OCI-M2 (cell line): ENCODE measurements around the gene CDR2.
"Not testable (repeated sequence)": the region's sequence is repeated elsewhere in the genome, so short reads cannot be mapped to it uniquely, and the experiment has no call there.

Experiments
- DNase-seq: peaks from one replicate; lab custom pipeline; 2025; ENCODE audit not compliant: unreplicated experiment; lab: John Stamatoyannopoulos, UW

The CDR2 gene

DNA sequence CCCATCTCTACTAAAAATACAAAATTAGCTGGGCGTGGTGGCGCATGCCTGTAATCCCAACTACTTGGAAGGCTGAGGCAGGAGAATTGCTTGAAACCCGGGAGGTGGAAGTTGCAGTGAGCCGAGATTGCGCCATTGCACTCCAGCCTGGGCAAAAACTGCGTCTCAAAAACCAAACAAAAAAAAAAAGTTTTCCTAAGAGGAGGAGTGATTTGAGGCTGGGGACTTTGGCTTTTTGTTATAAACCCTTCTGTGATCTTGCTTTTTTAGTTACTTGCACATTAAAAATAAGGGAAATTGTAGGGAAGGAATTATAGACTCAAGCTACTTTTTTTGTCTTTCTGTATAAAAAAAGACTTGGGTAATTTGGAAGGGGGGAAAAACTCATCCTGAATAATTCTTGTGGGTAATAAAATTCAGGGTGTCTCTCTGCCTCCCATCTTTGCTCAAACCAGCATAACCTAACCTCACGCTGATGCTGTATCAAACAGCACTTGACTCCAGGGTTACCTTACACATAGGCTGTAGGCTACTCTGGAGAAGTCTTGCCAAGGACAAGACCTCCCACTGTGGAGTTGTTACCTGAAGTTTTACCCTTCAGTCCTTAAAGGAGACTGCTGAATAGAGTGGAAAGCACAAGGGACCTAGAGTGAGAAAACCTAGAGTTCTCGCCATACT lies 1.7 kb upstream of the CDR2 start:
- no peak for DNase-seq

GRCh38 chr16:22375117-22375962 lies 921 bp upstream of the CDR2 start:
- DNase-seq, result no peak

DNA sequence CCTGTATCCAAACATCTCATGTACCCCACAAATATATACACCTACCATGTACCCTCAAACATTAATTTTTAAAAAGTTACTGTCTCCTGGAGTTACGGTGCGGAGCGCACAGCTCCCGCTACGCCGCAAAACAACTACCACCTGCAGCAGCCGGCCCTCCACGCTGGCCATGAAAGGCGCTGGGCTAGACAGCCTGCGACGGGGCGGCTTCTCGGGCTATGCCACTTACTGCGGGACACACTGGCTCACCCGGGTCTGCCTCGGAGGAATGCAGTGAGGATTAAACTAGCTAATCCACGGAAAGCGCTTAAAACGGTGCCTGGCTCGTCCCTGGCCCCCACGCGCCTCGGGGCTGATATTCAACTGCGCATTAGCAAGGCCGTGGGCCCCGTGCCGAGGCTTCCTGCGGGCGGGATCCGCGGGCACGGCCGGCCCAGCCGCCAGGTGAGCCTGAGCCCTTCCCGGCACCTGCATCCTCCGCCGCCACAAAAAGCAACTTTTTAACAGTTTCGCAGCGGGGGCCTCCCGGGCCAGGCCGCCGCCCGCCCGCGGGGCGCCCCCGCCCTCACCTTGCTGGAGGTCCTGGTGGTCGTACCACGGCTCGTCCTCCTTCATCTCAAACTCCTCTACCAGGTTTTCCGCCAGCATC lies 633 bp downstream of the CDR2 start:
- no peak for DNase-seq

- no peak for DNase-seq
Observed at GRCh38 chr16:22372882-22373661, 1.3 kb downstream of the CDR2 start.

GRCh38 chr16:22370038-22370820 lies 4.2 kb downstream of the CDR2 start:
- no peak for DNase-seq

- DNase-seq, result no peak
Observed at GRCh38 chr16:22369221-22369811, 5.1 kb downstream of the CDR2 start.

DNA sequence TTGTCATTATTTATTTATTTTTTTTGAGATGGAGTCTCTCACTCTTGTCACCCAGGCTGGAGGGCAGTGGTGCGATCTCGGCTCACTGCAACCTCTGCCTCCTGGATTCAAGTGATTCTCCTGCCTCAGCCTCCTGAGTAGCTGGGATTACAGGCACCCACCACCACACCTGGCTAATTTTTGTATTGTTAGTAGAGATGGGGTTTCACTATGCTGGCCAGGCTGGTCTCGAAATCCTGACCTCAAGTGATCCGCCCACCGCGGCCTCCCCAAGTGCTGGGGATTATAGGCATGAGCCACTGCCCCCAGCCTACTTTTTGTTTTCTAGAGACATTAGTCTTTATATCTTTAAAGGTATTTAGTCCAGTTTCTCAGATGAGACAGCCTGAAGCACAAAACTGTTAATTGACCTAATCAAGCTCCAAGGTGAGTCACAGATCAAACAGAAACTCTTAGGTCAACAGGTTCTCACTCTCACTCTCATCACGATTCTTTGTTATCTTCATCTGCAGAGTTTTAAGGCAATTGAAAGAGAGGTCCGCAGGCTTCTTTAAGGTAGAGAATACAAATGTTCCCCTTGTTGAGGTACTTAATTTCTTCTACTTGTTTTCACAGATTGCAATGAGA lies 6.1 kb downstream of the CDR2 start:
- DNase-seq, result not testable (repeated sequence)

DNA sequence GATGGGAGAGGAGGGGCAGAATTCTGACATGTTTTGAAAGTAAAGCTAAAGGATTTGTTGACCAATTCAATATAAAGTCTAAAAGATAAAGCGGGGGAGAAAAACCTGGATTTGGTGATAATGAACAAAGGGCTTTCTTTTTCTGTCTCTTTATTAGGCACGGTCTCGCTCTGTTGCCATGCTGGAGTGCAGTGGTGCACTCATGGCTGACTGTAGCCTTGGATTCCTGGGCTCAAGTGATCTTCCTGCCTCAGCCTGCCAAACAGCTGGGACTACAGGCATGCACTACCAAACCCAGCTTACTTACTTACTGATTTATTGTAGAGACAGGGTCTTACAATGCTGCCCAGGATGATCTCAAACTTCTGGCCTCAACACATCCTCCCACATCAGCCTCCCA lies 7.5 kb downstream of the CDR2 start:
- no peak for DNase-seq

GRCh38 chr16:22366371-22366770 lies 8.0 kb downstream of the CDR2 start:
- DNase-seq, result no peak

- no peak for DNase-seq
Observed at GRCh38 chr16:22364241-22364640, 10.2 kb downstream of the CDR2 start.

DNA sequence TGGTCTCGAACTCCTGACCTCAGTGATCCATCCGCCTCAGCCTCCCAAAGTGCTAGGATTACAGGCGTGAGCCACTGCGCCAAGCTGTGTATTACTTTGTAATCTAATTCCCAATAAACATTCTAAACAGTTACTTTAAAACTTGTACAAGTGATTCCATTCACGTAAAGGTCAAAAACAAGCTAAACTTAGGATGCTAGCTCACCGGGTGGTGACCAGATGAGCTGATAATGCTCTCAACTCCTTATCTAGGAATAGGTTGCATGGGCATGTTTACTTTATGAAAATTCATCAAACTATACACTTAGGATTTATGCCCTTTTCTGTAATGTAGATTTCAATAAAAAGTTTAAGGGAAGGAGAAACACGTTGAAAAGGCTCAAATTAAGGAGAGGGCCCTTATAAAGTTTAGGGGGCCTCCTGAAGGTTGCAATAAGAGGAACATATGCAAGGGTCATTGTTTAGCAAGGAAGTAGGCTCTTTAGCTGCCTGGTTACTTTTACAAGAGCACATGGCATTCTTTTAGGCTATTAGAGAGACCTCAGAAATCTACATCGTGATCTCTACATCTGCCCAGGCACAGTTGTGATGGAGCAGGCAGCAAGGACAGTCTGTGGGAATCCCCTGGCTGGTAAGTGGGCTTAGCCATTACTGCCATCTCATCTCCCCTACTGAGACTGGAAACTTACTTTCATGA lies 13.3 kb downstream of the CDR2 start:
- DNase-seq, result no peak

- no peak for DNase-seq
Observed at GRCh38 chr16:22359679-22360078, 14.7 kb downstream of the CDR2 start.

GRCh38 chr16:22358000-22358399 lies 16.4 kb downstream of the CDR2 start:
- DNase-seq, result no peak

GRCh38 chr16:22357635-22357971 lies 16.8 kb downstream of the CDR2 start:
- DNase-seq, result no peak

DNA sequence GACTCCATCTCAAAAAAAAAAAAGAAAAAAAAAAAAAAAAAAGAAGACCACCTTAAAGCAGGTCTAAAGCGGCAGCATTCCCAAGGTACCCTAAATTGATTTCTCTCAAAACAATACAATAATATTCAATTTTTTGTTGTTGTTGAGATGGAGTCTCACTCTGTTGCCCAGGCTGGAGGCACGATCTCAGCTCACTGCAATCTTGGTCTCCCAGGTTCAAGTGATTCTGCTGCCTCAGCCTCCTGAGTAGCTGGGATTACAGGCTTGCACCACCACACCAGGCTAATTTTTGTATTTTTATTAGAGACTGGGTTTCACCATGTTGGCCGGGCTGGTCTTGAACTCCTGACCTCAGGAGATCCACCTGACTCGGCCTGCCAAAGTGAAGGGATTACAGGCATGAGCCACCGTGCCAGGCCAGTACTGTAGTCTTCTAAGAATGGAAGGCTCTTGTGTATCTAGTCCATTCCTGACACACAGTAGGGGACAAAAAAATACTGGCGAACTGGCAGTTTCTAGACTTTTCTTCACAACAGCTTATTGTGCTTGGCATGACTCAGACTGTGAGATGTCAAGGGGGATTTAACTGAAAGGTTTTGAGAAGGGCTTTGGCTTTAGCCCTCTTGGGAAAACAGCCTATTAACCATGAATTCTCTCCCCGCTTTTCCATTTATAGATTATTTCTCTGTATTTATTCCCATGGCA lies 17.3 kb downstream of the CDR2 start:
- no peak for DNase-seq

DNA sequence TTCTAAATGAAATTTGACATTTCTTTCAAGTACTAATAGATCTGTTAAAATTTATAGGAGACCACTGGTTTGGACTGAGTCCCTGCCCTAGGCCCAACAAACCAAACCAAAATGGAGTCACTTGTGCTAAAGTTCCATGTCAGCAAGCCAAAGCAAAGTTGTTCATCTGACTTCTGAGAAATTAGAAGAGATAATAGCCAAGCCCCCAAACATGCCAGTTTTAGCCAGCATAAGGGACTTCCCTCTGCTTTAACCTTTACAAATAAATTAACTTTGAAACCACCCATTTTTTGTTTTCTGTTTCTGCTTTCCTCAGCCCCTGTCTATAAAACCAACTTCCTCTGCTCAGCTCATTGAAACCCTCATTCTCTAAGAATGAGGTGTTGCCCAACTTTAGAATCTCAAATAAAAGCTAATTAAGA lies 18.9 kb downstream of the CDR2 start:
- no peak for DNase-seq

- no peak for DNase-seq
Observed at GRCh38 chr16:22353933-22354541, 20.4 kb downstream of the CDR2 start.
